ENCODE results near the gene PDE10A.
"Not testable (repeated sequence)": the region's sequence is repeated elsewhere in the genome, so short reads cannot be mapped to it uniquely, and the experiment has no call there.

The PDE10A gene

GRCh38 chr6:165551828-165552227, 111.2 kb downstream of the PDE10A start:
- DNase-seq (ENCODE audit: low read depth in 2 of 2), result no peak

GRCh38 chr6:165548450-165548849, 114.6 kb downstream of the PDE10A start:
- DNase-seq (ENCODE audit: low read depth in 2 of 2), result no peak

DNA sequence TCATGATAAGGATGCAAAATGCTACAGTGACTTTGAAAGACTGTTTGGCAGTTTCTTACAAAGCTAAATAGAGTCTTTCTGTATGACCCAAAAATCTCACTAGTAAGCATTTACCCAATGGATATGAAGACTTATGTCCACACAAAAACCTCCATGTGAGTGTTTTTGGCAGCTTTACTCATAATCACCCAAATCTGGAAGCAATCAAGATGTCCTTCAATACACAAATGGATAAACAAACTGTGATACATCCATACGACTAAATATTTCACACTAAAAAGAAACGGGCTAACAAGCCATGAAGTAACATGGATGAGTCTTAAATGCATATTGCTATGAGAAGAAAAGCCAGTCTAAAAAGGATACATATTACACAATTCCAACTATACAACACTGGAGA, 117.2 kb downstream of the PDE10A start:
- no peak for DNase-seq (ENCODE audit: low read depth in 2 of 2)

- no peak for DNase-seq (ENCODE audit: low read depth in 2 of 2)
Measured at GRCh38 chr6:165543781-165544180, 119.3 kb downstream of the PDE10A start.

DNA sequence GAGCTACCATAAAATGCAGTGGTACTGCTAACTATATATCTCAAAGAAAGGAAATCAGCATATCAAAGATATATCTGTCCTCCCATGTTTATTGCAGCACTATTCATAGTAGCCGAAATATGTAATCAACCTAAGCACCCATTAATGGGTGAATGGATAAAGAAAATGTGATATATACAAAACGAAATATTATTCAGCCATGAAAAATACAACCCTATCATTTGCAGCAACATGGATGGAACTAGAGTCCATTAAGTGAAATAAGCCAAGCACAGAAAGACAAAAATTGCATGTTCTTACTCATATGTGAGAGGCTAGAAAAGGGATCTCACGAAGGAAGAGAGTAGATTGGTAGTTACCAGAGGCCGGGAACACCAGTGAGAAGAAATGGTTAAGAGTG, 126.1 kb downstream of the PDE10A start:
- no peak for DNase-seq (ENCODE audit: low read depth in 2 of 2)

- DNase-seq (ENCODE audit: low read depth in 2 of 2), result no peak
Measured at GRCh38 chr6:165519316-165519715, 143.7 kb downstream of the PDE10A start.

DNA sequence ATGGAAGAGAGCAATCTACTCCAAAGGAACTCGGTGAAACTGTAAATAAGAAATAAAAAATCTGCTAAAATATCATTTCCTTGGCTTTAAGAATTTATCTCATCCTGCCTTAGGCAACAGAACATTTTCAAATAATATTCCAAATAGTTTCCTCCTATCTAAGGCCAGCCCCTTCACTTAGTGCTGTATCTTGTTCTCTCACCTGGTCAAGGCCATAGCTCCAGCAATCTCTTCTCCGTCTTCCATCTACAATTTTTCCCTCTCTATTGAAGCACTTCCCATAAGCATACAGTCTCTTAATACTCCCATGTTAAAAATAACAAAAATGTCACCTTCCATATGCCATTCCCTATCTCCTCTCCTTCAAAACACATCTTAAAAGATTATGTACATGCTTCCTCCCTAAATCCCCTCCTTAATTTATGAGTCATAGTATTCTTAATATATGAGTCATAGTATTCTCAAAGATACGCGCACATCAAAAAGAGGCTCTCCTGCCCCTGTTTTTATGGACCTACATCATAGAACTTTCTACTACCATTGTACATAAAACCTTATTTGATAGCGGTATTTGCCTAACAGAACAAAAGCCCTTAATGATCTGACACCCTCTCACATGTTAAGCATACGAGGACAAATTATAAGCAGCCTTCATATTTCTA, 146.9 kb downstream of the PDE10A start:
- DNase-seq (ENCODE audit: low read depth in 2 of 2), result no peak

DNA sequence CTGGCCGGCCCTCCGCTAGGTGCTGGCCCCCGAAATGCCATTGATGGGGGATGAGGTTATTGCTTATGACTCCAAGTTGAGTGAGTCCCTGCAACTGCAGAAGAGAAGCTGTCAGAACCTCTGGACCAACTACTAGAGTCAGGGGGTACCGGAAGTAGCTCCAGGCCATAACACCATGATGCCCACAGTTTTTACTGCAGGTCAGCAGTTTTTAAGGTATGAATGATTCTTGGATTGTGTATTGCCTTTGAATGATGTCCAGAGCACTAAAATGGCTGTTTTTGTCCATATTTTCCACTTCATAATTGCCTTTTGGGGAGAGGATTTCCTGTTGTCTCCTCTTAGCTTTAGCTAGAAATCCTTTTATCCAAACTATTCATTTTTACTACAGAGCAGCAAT, 148.4 kb downstream of the PDE10A start:
- DNase-seq (ENCODE audit: low read depth in 2 of 2), result no peak

DNA sequence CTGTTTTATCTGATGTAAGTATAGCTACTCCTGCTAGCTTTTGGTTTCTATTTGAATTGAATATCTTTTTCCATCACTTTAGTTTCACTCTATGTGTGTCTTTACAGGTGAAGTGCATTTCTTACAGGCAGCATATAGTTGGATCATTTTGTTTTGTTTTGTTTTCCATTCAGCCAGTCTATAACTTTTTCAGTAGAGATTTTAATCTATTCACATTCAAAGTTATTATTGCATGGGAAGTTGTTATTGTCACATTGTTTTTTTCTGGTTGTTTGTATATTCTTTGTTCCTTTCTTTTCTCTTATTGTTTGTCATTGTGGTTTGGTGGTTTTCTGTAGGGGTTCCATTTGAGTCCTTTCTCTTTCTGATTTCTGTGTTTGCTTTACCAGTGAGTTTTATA, 151.2 kb downstream of the PDE10A start:
- no peak for DNase-seq (ENCODE audit: low read depth in 2 of 2)

DNA sequence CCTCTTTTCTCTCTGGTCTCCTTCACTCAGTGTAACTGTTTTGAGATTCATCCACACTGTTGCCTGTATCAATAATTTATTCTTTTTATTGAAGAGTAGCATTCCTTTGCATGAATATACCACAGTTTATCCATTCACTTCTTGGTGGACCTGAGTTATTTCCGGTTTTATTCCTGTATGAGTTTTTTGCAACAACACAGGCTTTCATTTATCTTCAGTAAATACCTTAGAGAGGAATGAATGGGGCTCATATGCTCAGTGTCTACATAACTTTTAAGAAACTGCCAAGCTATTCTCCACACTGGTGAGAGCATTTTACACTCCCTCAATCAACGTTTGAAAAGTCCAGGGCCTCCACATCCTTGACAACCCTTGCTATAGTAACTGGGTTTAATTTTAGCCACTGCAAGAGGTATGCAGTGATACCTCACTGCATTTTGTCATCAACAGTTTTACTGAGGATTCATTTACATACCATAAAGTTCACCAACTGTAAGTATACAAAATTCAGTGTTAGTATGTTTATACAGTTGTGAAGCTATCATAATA, 154.6 kb downstream of the PDE10A start:
- no peak for DNase-seq (ENCODE audit: low read depth in 2 of 2)

DNA sequence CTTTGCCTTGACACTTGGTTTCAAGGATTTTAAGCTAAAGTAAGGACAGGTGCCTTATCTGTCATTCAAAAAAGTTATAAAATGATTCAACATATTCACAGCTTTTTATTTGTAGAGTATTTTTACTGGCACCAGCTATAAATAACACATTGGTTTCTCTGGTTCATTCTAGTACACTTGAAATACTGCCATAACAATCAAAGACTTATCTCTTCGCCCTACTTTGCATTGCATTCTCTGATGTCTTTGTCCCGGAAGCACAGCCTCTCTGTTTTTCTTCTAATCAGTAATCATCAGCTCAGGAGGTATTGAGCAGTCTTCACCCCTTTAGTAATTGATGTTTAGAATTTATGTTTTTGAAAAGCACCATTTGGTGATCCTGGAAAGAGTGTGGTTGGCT, 156.4 kb downstream of the PDE10A start:
- no peak for DNase-seq (ENCODE audit: low read depth in 2 of 2)

GRCh38 chr6:165500214-165500907, 162.7 kb downstream of the PDE10A start:
- DNase-seq (ENCODE audit: low read depth in 2 of 2), result not testable (repeated sequence)

DNA sequence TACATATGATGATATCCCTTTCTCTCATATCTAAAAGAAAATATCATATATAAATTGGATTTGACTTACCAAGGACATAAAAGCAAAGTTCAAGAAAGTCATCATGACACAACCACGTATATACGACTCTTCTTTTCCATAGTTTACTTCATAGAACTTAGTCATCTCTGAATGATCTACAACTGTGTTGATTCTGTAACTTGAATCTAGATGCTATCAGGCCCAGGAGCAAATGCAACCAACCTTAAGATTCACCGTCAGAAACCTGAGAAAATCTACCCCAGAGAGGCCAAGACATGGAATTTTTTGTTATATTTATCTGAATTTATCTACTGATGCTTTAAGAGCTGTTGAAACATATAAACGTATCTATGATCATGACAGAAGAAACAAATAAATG, 165.6 kb downstream of the PDE10A start:
- no peak for DNase-seq (ENCODE audit: low read depth in 2 of 2)

DNA sequence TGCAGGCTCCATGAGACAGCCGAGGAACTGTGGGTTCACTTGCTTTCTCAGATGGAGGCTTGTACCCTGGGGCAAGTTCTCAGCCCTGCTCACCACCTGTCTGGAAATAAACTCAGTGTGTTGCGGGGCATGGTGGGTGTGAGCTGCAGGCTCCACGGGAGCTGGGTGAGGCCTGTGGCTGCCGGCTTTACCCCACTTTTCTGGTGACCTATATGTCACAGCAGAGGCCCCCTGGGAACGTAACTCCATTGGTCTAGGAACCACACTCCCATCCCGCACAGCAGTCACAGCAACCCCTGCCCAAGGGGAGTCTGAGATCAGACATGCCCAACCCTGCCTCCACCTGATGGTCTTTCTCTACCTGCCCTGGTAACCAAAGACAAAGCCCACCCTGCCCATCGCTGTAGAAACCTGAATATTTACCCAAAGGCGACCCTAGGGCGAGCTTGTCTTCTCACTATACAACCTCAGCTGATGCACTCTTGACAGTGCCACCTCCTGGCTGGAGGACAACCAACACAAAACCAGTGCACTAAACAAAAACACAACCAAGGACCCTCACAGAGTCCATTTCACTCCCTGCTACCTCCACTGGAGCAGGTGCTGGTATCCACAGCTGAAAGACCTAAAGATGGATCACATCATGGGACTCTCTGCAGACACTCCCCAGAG, 174.3 kb downstream of the PDE10A start:
- no peak for DNase-seq (ENCODE audit: low read depth in 2 of 2)

- no peak for DNase-seq (ENCODE audit: low read depth in 2 of 2)
Measured at GRCh38 chr6:165487950-165488349, 175.1 kb downstream of the PDE10A start.

DNA sequence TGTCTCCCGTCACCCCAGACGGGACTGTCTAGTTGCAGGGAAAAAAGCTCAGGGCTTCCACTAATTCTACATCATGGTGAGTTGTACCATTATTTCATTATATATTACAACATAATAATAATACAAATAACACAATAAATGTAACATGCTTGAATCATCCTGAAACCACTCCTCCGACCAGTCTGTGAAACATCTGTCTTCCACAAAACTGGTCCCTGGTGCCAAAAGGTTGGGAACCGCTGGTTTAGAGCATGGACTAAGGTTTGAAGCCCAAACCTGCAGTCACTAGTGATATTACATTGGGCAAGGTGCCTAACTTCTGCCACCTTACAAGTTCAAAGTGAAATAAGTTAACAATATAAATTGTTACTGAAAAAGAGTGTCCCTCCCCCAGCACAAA, 175.7 kb downstream of the PDE10A start:
- DNase-seq (ENCODE audit: low read depth in 2 of 2), result no peak

GRCh38 chr6:165486183-165487137, 176.6 kb downstream of the PDE10A start:
- no peak for DNase-seq (ENCODE audit: low read depth in 2 of 2)

GRCh38 chr6:165484178-165484889, 178.7 kb downstream of the PDE10A start:
- no peak for DNase-seq (ENCODE audit: low read depth in 2 of 2)

DNA sequence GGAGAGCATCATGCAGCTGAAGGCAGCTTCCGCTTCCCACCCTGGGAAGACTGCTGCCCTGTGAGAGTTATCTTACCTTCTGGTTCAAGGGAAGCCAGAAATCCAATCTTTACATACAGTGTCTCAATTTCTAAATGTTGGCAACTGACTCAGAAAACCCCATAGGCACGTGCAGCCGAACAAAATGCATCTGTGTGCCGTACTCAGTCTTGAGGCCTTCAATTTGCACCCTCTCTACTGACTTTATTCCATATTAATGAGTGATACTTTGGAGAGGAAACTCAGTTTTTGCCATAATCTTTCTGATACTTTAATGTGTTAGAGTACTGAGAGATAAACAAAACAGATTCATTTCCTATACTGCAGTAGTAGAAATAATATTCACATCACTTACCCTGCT, 181.1 kb downstream of the PDE10A start:
- DNase-seq (ENCODE audit: low read depth in 2 of 2), result no peak

DNA sequence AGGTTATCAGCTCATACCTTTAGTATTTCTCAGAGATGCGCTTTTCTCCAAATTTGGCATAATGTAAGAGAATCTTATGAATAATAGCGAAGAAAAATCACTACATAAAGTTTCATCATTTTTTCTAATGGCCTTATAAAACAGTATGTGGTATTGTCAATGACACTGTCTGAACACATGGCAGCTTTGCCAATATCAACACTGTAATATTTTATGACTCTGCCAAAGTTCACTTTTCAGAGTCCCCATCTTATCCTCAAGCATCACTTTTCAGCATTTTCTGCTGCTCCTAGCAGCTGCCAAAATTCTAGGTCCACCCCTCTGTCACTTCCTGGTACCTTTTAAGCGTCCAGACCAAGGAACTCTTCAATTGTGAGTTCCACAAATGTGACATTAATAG, 182.1 kb downstream of the PDE10A start:
- DNase-seq (ENCODE audit: low read depth in 2 of 2), result no peak

DNA sequence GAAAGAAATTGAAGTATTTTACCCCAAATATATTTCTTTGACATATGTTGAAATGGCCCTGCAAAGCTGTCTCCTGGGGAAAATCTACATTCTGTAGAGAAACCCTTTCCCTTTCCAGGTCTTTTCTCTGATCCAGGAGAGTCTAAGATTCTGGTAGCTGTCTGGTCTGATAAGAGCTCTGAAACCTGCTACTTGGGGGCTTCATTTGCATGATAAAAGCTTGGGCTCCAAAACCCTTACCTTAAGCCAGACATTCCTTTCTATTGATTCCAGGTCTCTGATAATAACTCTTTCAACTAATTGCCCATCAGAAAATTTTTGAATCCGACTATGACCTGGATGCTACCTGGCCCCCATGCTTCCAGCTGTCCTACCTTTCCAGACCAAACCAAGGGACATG, 184.5 kb downstream of the PDE10A start:
- DNase-seq (ENCODE audit: low read depth in 2 of 2), result no peak
